Thoracic aorta (tissue), 2 donors: ENCODE measurements around the gene MED12L. TPM values are rescaled to one million over a fixed set of nuclear protein-coding genes. Genes with fewer than 3 reads are reported as not detected.

Experiments used
- ATAC-seq: fragments of 150-250 bp; one replicate; pipeline ENCODE4 v1.8.0; 2017; ENCODE audit warnings: low read depth; ENCODE audit not compliant: insufficient number of reproducible peaks, low FRiP score
- DNase-seq: peaks from one replicate; pipeline ENCODE4 v3.0.0-alpha.2; 2020; ENCODE audit warnings: low spot score
- H3K27ac ChIP-seq, 2 donors: fragments of 200-600 bp; sonication (generic); 1 replicate in 1 of 2; 2 replicates in 1 of 2; pipeline ENCODE4 v1.5.1; 2016; ENCODE audit warnings: mild to moderate bottlenecking in 2 of 2, moderate library complexity in 2 of 2
- H3K27me3 ChIP-seq: fragments of 200-600 bp; sonication (generic); replicated peaks from 2 replicates; pipeline ENCODE4 v1.6.0; 2016; ENCODE audit warnings: mild to moderate bottlenecking; ENCODE audit not compliant: insufficient read depth
- H3K36me3 ChIP-seq: fragments of 200-600 bp; sonication (generic); one replicate; pipeline ENCODE4 v1.5.1; 2016
- H3K4me1 ChIP-seq, 2 donors: fragments of 200-600 bp; sonication (generic); 1 replicate in 1 of 2; 2 replicates in 1 of 2; pipeline versions ENCODE4 v1.5.1 to v1.6.0; 2016; ENCODE audit warnings: low read depth in 2 of 2, mild to moderate bottlenecking in 1 of 2; ENCODE audit not compliant: control insufficient read depth in 1 of 2
- H3K4me3 ChIP-seq: fragments of 200-600 bp; sonication (generic); 2 replicates; pipeline ENCODE4 v1.5.1; 2016; ENCODE audit warnings: mild to moderate bottlenecking
- H3K9me3 ChIP-seq: fragments of 200-600 bp; sonication (generic); 2 replicates; pipeline ENCODE4 v1.5.1; 2016
- total RNA-seq, 2 donors: library from RNA; depleted of rRNA; stranded (reverse); fragments of >200 nt; gene quantifications; one replicate each; pipeline versions ENCODE4 v1.1.0 to v1.2.3, GENCODE V29; 2016
- TF ChIP-seq, protein P1 (sequence below): fragments of 200-600 bp; sonication (generic); IDR thresholded peaks from one replicate; pipeline ENCODE4 v1.5.1; 2019; ENCODE audit warnings: antibody characterized with exemption

Gene MED12L
- total RNA-seq, 2 donors from 2014 or later: 0.27 to 2.0 TPM

DNA sequence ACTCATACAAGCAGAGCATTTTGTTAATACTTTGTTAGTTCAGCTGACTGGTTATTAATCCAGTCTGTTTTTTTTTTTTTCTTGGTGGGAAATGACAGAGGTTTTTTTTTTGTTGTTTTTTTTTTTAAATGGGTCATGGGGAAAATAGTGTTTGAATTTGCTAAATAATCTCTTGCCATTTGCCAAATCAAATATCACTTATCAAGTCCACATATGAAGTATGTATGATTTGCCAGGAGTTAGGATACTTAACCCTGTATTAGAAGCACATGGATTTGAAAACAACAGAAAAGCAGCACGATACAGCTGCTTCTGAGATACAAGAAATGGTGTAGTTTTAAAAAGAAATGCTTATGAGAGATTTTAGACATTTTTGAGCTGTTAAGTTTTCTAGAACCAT is 171.3 kb downstream of the MED12L start:
- Histone ChIP-seq H3K4me3 (no peak overlapping the region), H3K36me3 (no peaks in the 10 kb centered on the region), H3K27me3 (no peaks in the 10 kb centered on the region), H3K4me1 (peaks cover 0 to 6% of the 10 kb centered on the region in 2 donors), H3K27ac (no peak overlapping the region), H3K9me3 (no peaks in the 10 kb centered on the region)
- TF ChIP-seq, protein P1, sequence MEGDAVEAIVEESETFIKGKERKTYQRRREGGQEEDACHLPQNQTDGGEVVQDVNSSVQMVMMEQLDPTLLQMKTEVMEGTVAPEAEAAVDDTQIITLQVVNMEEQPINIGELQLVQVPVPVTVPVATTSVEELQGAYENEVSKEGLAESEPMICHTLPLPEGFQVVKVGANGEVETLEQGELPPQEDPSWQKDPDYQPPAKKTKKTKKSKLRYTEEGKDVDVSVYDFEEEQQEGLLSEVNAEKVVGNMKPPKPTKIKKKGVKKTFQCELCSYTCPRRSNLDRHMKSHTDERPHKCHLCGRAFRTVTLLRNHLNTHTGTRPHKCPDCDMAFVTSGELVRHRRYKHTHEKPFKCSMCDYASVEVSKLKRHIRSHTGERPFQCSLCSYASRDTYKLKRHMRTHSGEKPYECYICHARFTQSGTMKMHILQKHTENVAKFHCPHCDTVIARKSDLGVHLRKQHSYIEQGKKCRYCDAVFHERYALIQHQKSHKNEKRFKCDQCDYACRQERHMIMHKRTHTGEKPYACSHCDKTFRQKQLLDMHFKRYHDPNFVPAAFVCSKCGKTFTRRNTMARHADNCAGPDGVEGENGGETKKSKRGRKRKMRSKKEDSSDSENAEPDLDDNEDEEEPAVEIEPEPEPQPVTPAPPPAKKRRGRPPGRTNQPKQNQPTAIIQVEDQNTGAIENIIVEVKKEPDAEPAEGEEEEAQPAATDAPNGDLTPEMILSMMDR: no peak
- DNase-seq: no peak
- no peak for ATAC-seq

DNA sequence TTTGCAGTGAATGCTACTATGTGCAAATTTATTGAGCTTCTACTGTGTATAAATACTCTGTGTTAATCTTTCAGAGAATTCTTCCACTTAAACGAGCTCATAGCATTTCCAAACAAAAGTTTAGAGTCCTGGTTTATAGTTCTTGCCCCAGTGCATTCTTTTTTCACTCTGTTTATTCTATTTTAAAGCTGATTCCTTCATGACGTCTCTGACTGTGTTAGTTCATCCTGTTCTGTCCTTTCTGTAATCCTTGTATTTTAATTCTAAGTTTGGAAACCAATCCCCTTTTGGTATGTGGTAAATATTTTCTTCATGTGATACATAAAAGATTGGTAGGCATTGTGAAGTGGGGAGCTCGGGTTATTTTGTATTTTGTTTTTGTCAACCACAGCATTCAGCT is 174.2 kb downstream of the MED12L start:
- no peaks in the 10 kb centered on the region for H3K9me3 ChIP-seq
- TF ChIP-seq, protein P1: no peak
- no peak overlapping the region for H3K4me3 ChIP-seq
- no peaks in the 10 kb centered on the region for H3K27me3 ChIP-seq
- no peak for DNase-seq
- no peak for ATAC-seq
- no peak overlapping the region for H3K27ac ChIP-seq
- H3K4me1 ChIP-seq: peaks cover 0 to 6% of the 10 kb centered on the region in 2 donors
- no peaks in the 10 kb centered on the region for H3K36me3 ChIP-seq

DNA sequence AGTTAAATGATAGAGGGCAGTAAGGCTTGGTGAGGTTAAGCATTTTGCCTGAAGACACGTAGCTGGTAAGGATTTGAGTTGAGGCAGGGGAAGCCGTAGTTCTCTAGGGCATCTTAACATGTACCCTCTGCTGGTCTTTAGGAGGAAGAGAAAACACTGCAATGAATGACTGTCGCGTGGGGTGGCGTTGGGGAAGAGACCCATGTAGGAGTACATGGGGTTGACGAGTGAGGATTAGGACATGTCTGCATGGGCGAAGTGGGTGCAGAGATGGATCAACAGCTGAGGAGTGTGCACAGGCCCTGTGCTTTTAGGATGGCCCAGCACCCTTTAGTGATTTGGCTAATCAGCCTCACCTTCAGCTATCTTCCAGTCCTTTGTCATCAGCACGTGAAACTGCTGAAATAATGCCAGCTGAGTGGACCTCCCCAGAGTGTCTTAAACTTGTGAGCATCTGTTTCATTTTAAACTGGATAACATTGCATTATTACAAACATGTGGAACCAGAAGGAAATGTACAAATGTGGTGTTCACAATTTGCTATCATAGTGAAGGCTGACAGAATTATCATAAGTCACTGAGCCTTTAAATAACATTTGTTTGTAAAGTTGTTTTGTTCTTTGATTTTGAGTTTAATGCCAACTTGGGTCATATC is 177.5 kb downstream of the MED12L start:
- TF ChIP-seq, protein P1: no peak

DNA sequence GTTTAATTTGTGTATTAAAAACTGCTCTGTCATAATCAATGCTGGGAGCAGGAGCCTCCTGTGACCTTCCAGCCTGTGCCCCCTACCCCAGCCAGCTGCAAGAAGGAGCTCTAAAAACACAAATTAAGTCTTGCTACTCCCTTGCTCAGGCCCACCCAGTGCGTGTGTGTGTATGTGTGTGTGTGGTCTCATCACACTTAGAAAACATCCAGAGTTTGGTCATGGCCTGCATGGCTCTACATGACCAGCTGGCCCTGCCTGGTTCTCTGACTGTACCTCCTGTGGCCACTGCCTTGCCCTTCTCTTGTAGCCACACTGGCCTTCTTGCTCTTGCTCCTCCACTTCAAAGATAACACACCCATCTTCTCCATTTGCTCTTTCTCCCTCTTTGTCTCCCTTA is 179.1 kb downstream of the MED12L start:
- H3K27me3 ChIP-seq: no peaks in the 10 kb centered on the region
- TF ChIP-seq, protein P1: no peak
- H3K4me3 ChIP-seq: no peak overlapping the region
- H3K27ac ChIP-seq: no peak overlapping the region
- no peaks in the 10 kb centered on the region for H3K9me3 ChIP-seq
- no peak for DNase-seq
- no peak for ATAC-seq
- peaks cover 2 to 4% of the 10 kb centered on the region in 2 donors for H3K4me1 ChIP-seq
- H3K36me3 ChIP-seq: no peaks in the 10 kb centered on the region

More for the DNA sequence above, 177.5 kb downstream of the MED12L start:
- DNase-seq: no peak
- Histone ChIP-seq H3K4me1 (no peaks in the 10 kb centered on the region), H3K27me3 (no peaks in the 10 kb centered on the region), H3K4me3 (no peak overlapping the region), H3K27ac (no peak overlapping the region), H3K9me3 (no peaks in the 10 kb centered on the region), H3K36me3 (no peaks in the 10 kb centered on the region)
- no peak for ATAC-seq

DNA sequence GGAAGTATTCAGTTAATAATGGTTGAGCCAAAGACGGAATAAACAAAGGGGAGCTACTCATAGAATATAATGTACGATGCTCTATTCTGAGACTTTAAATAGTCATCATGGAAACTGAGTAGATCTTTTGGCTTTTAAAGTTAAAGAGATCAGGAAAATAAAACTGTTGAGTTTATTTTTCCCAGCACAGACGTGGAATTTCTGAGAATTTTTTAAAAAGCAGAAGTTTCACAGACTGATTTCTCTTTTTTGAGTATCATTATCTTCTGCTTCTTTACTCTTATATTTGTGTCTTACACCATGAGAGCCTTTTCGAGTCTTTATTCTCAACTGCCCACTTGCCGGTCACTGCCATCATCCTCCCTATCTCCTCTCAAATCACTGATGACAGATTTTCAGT is 179.7 kb downstream of the MED12L start:
- Histone ChIP-seq H3K4me3 (no peak overlapping the region), H3K4me1 (peaks cover 4 to 7% of the 10 kb centered on the region in 2 donors), H3K27ac (no peak overlapping the region), H3K36me3 (no peaks in the 10 kb centered on the region), H3K27me3 (no peaks in the 10 kb centered on the region), H3K9me3 (no peaks in the 10 kb centered on the region)
- TF ChIP-seq, protein P1: no peak
- DNase-seq (no peak), ATAC-seq (no peak)
